Smooth muscle cell (in vitro differentiated cells): ENCODE data around the gene VGLL1. TPM values are rescaled to one million over a fixed set of nuclear protein-coding genes. Genes with fewer than 3 reads are reported as not detected.

Source experiments
- DNase-seq: peaks from one replicate; lab custom pipeline; 2025; ENCODE audit not compliant: unreplicated experiment; lab: John Stamatoyannopoulos, UW
- H2AFZ ChIP-seq: fragments of 200-600 bp; sonication (generic); 2 replicates; pipeline ENCODE4 v1.6.0; 2016; ENCODE audit warnings: antibody characterized with exemption, low read depth, mild to moderate bottlenecking
- H3F3A ChIP-seq: fragments of 200-600 bp; sonication (generic); 2 replicates; pipeline ENCODE4 v1.6.0; 2017; ENCODE audit warnings: antibody characterized with exemption, low read depth
- H3K27ac ChIP-seq: fragments of 200-600 bp; sonication (generic); 2 replicates; pipeline ENCODE4 v1.5.1; 2016; ENCODE audit warnings: low read depth, mild to moderate bottlenecking
- H3K27me3 ChIP-seq: fragments of 200-600 bp; sonication (generic); 2 replicates; pipeline ENCODE4 v1.6.1; 2016; ENCODE audit warnings: low read depth, mild to moderate bottlenecking
- H3K36me3 ChIP-seq: fragments of 200-600 bp; sonication (generic); 2 replicates; pipeline ENCODE4 v1.5.1; 2016; ENCODE audit warnings: low read depth
- H3K4me1 ChIP-seq: fragments of 200-600 bp; sonication (generic); 2 replicates; pipeline ENCODE4 v1.5.1; 2016; ENCODE audit warnings: low read depth
- H3K4me2 ChIP-seq: fragments of 200-600 bp; sonication (generic); 2 replicates; pipeline ENCODE4 v1.6.0; 2016; ENCODE audit warnings: mild to moderate bottlenecking
- H3K4me3 ChIP-seq: fragments of 200-600 bp; sonication (generic); 2 replicates; pipeline ENCODE4 v1.5.1; 2016; ENCODE audit warnings: mild to moderate bottlenecking
- H3K79me2 ChIP-seq: fragments of 200-600 bp; sonication (generic); 2 replicates; pipeline ENCODE4 v1.6.0; 2016; ENCODE audit warnings: low read depth, mild to moderate bottlenecking
- H3K9ac ChIP-seq: fragments of 200-600 bp; sonication (generic); 2 replicates; pipeline ENCODE4 v1.6.0; 2016; ENCODE audit warnings: low read depth
- H3K9me3 ChIP-seq: fragments of 200-600 bp; sonication (generic); replicated peaks from 2 replicates; pipeline ENCODE4 v1.5.1; 2016; ENCODE audit warnings: low read depth
- H4K20me1 ChIP-seq: fragments of 200-600 bp; sonication (generic); 2 replicates; pipeline ENCODE4 v1.6.0; 2016; ENCODE audit warnings: low read depth
- CTCF ChIP-seq: fragments of 200-600 bp; sonication (generic); IDR thresholded peaks from 2 replicates; pipeline ENCODE4 v1.5.1; 2017; ENCODE audit warnings: borderline replicate concordance, mild to moderate bottlenecking, antibody characterized with exemption; ENCODE audit not compliant: insufficient read depth, poor library complexity, severe bottlenecking
- WGBS: methylation state at CpG from one replicate; pipeline ENCODE4 v1.1.7; 2016; ENCODE audit warnings: low lambda C conversion rate; 5-methylcytosine and 5-hydroxymethylcytosine counted together
- polyA plus RNA-seq: library from polyadenylated mRNA; unstranded; fragments of >200 nt; fragmentation: Nextera tagmentation; extraction: Ambion mirVana; gene quantifications from 2 replicates; pipeline ENCODE4 v1.2.1, GENCODE V29; 2016
- total RNA-seq: library from RNA; depleted of rRNA; stranded (reverse); fragments of >200 nt; gene quantifications from 2 replicates; pipeline ENCODE4 v1.2.3, GENCODE V29; 2014

VGLL1 gene
- total and polyA plus RNA-seq, 2 experiments from 2014 or later, result 0.48 to 3.1 TPM

- WGBS, result 43% methylated on average over 2 of the region's 2 CpGs
Measured at GRCh38 chrX:136525738-136526606, 6.0 kb upstream of the VGLL1 start.

GRCh38 chrX:136528645-136529315 is 3.2 kb upstream of the VGLL1 start:
- DNase-seq, result no peak
- no peaks in the 10 kb centered on the region for H3K27me3 ChIP-seq

More at GRCh38 chrX:136525738-136526606, 6.0 kb upstream of the VGLL1 start:
- no peak for TF ChIP-seq CTCF
- no peak overlapping the region for H3K4me2 ChIP-seq
- H2AFZ ChIP-seq, result no peak overlapping the region
- no peak overlapping the region for H3K27ac ChIP-seq
- no peak for DNase-seq
- no peaks in the 10 kb centered on the region for H3F3A ChIP-seq
- no peak overlapping the region for H3K4me3 ChIP-seq
- no peaks in the 10 kb centered on the region for H3K9me3 ChIP-seq
- H3K9ac ChIP-seq, result no peak overlapping the region
- H3K27me3 ChIP-seq, result no peaks in the 10 kb centered on the region
- no peaks in the 10 kb centered on the region for H4K20me1 ChIP-seq
- no peaks in the 10 kb centered on the region for H3K36me3 ChIP-seq
- H3K4me1 ChIP-seq, result no peaks in the 10 kb centered on the region
- no peaks in the 10 kb centered on the region for H3K79me2 ChIP-seq

DNA sequence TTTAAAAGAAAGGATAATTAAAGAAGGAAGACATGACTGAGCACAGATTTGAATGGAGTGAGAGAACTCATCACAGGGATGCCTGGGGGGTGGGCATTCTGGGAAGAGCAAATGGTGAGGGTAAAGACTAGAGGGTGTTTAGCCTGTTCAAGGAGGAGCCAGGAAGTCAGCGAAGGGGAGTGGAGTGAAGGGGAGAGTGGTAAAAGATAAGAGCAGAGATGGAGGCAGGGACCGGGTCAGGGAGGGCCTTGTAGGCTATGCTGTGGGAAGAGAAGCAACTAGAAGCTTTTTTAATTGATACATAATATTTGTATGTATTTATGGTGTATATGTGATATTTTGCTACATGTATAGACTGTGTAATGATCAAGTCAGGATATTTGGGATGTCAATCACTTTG is 2.2 kb upstream of the VGLL1 start:
- WGBS, result 67% methylated on average over 2 of the region's 2 CpGs
- DNase-seq, result no peak
- no peak for TF ChIP-seq CTCF
- H4K20me1 ChIP-seq, result no peaks in the 10 kb centered on the region
- H3K9ac ChIP-seq, result no peak overlapping the region
- H2AFZ ChIP-seq, result no peak overlapping the region
- H3K4me2 ChIP-seq, result no peak overlapping the region
- H3K4me1 ChIP-seq, result no peaks in the 10 kb centered on the region
- no peaks in the 10 kb centered on the region for H3K36me3 ChIP-seq
- H3K9me3 ChIP-seq, result no peaks in the 10 kb centered on the region
- no peaks in the 10 kb centered on the region for H3F3A ChIP-seq
- no peak overlapping the region for H3K27ac ChIP-seq
- no peaks in the 10 kb centered on the region for H3K79me2 ChIP-seq
- H3K4me3 ChIP-seq, result no peak overlapping the region
- H3K27me3 ChIP-seq, result no peaks in the 10 kb centered on the region

More at GRCh38 chrX:136528645-136529315, 3.2 kb upstream of the VGLL1 start:
- H3F3A ChIP-seq, result no peaks in the 10 kb centered on the region
- H3K27ac ChIP-seq, result no peak overlapping the region
- no peaks in the 10 kb centered on the region for H3K4me1 ChIP-seq
- no peaks in the 10 kb centered on the region for H3K79me2 ChIP-seq
- no peak overlapping the region for H2AFZ ChIP-seq
- H3K9ac ChIP-seq, result no peak overlapping the region
- no peak overlapping the region for H3K4me2 ChIP-seq
- 82% methylated on average over 8 of the region's 8 CpGs for WGBS
- TF ChIP-seq CTCF, result no peak
- H3K4me3 ChIP-seq, result no peak overlapping the region
- H4K20me1 ChIP-seq, result no peaks in the 10 kb centered on the region
- H3K9me3 ChIP-seq, result no peaks in the 10 kb centered on the region
- no peaks in the 10 kb centered on the region for H3K36me3 ChIP-seq
